PFSK-1 (cell line): Measurements from ENCODE around the gene TMEM209.

Experiments used
- POLR2AphosphoS5 ChIP-seq: IDR thresholded peaks from 2 replicates; pipeline ENCODE4 v1.6.1; 2012; ENCODE audit warnings: low read depth, mild to moderate bottlenecking, control low read depth, low read length, moderate library complexity
- SIN3A ChIP-seq: IDR thresholded peaks from 2 replicates; pipeline ENCODE4 v1.6.1; 2012; ENCODE audit warnings: mild to moderate bottlenecking, low read length, moderate library complexity, borderline replicate concordance; ENCODE audit not compliant: insufficient read depth
- TAF1 ChIP-seq: IDR thresholded peaks from 2 replicates; pipeline ENCODE4 v1.6.1; 2012; ENCODE audit warnings: low read length, control low read depth, borderline replicate concordance; ENCODE audit not compliant: insufficient read depth

GRCh38 chr7:130150587-130150986, 54.6 kb downstream of the TMEM209 start:
- TF ChIP-seq SIN3A (no peak), POLR2AphosphoS5 (no peak), TAF1 (no peak)
